CD14-positive monocyte (primary cell): Measurements from ENCODE around the gene CSGALNACT2. TPM values are rescaled to one million over a fixed set of nuclear protein-coding genes. Genes with fewer than 3 reads are reported as not detected.

Experiments used
- DNase-seq, 3 donors: peaks; one replicate each; pipeline ENCODE4 v3.0.0-alpha.2; 2011 to 2022
- H2AFZ ChIP-seq: 2 replicates; pipeline ENCODE4 v1.6.0; 2012; ENCODE audit warnings: mild to moderate bottlenecking, low read depth, low read length, inconsistent platforms; ENCODE audit not compliant: insufficient read depth, poor library complexity, severe bottlenecking
- H3K27ac ChIP-seq, 2 donors: 1 replicate in 1 of 2; 2 replicates in 1 of 2; pipeline ENCODE4 v1.5.1; 2012 to 2013; ENCODE audit warnings: low read length in 2 of 2, control low read depth in 1 of 2, inconsistent platforms in 1 of 2, low read depth in 1 of 2, mild to moderate bottlenecking in 1 of 2
- H3K27me3 ChIP-seq, 2 donors: one replicate each; pipeline versions ENCODE4 v1.6.0 to v1.6.1; 2011 to 2013; ENCODE audit warnings: low read length in 2 of 2; ENCODE audit not compliant: control insufficient read depth in 2 of 2, insufficient read depth in 2 of 2
- H3K36me3 ChIP-seq, 2 donors: replicated peaks in 1 of 2; 1 replicate in 1 of 2; 2 replicates in 1 of 2; pipeline versions ENCODE4 v1.5.1 to v1.6.1; 2012 to 2013; ENCODE audit warnings: low read length in 2 of 2, control low read depth in 1 of 2, inconsistent platforms in 1 of 2, mild to moderate bottlenecking in 1 of 2; ENCODE audit not compliant: insufficient read depth in 2 of 2, control insufficient read depth in 1 of 2
- H3K4me1 ChIP-seq, 2 donors: 1 replicate in 1 of 2; 2 replicates in 1 of 2; pipeline versions ENCODE4 v1.5.1 to v1.6.1; 2012 to 2013; ENCODE audit warnings: low read length in 2 of 2, control low read depth in 1 of 2, inconsistent platforms in 1 of 2, mild to moderate bottlenecking in 1 of 2, moderate library complexity in 1 of 2; ENCODE audit not compliant: insufficient read depth in 2 of 2, control insufficient read depth in 1 of 2
- H3K4me2 ChIP-seq: replicated peaks from 2 replicates; pipeline ENCODE3; 2012; ENCODE audit warnings: low read length, moderate library complexity, mild to moderate bottlenecking; ENCODE audit not compliant: poor library complexity, severe bottlenecking; ENCODE audit errors: extremely low read depth
- H3K4me3 ChIP-seq, 3 experiments: fragments of 200-600 bp in 1 of 3; sonication (generic) in 1 of 3; replicated peaks in 1 of 3; 1 replicate in 2 of 3; 2 replicates in 1 of 3; pipeline ENCODE4 v1.5.1; 2011 to 2013; ENCODE audit warnings: low read length in 3 of 3, mild to moderate bottlenecking in 3 of 3, control low read depth in 2 of 3, low read depth in 2 of 3, inconsistent platforms in 1 of 3, moderate library complexity in 1 of 3
- H3K79me2 ChIP-seq: 2 replicates; pipeline ENCODE4 v1.6.0; 2012; ENCODE audit warnings: mild to moderate bottlenecking, control low read depth, inconsistent platforms, low read length, moderate library complexity; ENCODE audit not compliant: insufficient read depth
- H3K9ac ChIP-seq: 2 replicates; pipeline ENCODE4 v1.6.0; 2017; ENCODE audit warnings: low read length, mild to moderate bottlenecking; ENCODE audit not compliant: insufficient read depth, poor library complexity, severe bottlenecking
- H3K9me3 ChIP-seq, 2 donors: replicated peaks in 1 of 2; 1 replicate in 1 of 2; 2 replicates in 1 of 2; pipeline versions ENCODE4 v1.5.1 to v1.6.1; 2012 to 2013; ENCODE audit warnings: low read length in 2 of 2, control low read depth in 1 of 2; ENCODE audit not compliant: control insufficient read depth in 1 of 2, insufficient read depth in 1 of 2
- H4K20me1 ChIP-seq: 2 replicates; pipeline ENCODE4 v1.6.0; 2012; ENCODE audit warnings: mild to moderate bottlenecking, low read length, control low read depth, moderate library complexity; ENCODE audit not compliant: insufficient read depth
- H3K27ac Mint-ChIP-seq, 7 donors: one replicate each; pipeline ENCODE4 v1.8.0; 2020; ENCODE audit warnings: mild to moderate bottlenecking in 7 of 7, mixed read lengths in 7 of 7, moderate library complexity in 6 of 7, inconsistent platforms in 2 of 7
- H3K27me3 Mint-ChIP-seq, 3 donors: one replicate each; pipeline ENCODE4 v1.8.0; 2021 to 2022; ENCODE audit warnings: low read depth in 3 of 3, mild to moderate bottlenecking in 3 of 3, mixed read lengths in 3 of 3, moderate library complexity in 3 of 3, inconsistent platforms in 1 of 3
- H3K36me3 Mint-ChIP-seq, 2 donors: one replicate each; pipeline ENCODE4 v1.8.0; 2020; ENCODE audit warnings: mixed read lengths in 2 of 2, inconsistent platforms in 1 of 2, mild to moderate bottlenecking in 1 of 2
- H3K4me1 Mint-ChIP-seq: one replicate; pipeline ENCODE4 v1.8.0; 2020; ENCODE audit warnings: mild to moderate bottlenecking, mixed read lengths
- H3K4me3 Mint-ChIP-seq, 2 donors: one replicate each; pipeline ENCODE4 v1.8.0; 2020; ENCODE audit warnings: mild to moderate bottlenecking in 2 of 2, mixed read lengths in 2 of 2, moderate library complexity in 1 of 2
- H3K9me3 Mint-ChIP-seq, 7 donors: one replicate each; pipeline ENCODE4 v1.8.0; 2020 to 2022; ENCODE audit warnings: mixed read lengths in 7 of 7, mild to moderate bottlenecking in 6 of 7, moderate library complexity in 6 of 7, inconsistent platforms in 2 of 7
- CTCF ChIP-seq: fragments of 200-600 bp; IDR thresholded peaks from one replicate; pipeline ENCODE4 v1.8.0; 2022; ENCODE audit warnings: antibody characterized with exemption, mild to moderate bottlenecking
- WGBS: methylation state at CpG from one replicate; pipeline ENCODE4 v1.1.5; 2013; ENCODE audit warnings: missing lambda C conversion rate; ENCODE audit not compliant: insufficient coverage; 5-methylcytosine and 5-hydroxymethylcytosine counted together
- intact Hi-C, 2 donors: fragments of 100-400 bp; cut with micrococcal nuclease; formaldehyde crosslinking; loops; one replicate each; pipeline versions ENCODE4 v1.15.0 to v1.15.1; 2023
- polyA plus RNA-seq, 3 donors: library from polyadenylated mRNA; depleted of rRNA in 1 of 3; unstranded in 2 of 3; stranded (reverse) in 1 of 3; fragments of 300-500 nt in 2 of 3; fragments of >200 nt in 1 of 3; fragmentation: Illumina TruSeq in 2 of 3; gene quantifications; 1 replicate in 2 of 3; 2 replicates in 1 of 3; pipeline ENCODE4 v1.2.3, GENCODE V29; 2012 to 2021

CSGALNACT2 gene
- polyA plus RNA-seq, 3 donors: 43.7 to 80.1 (median 48.2) TPM

DNA sequence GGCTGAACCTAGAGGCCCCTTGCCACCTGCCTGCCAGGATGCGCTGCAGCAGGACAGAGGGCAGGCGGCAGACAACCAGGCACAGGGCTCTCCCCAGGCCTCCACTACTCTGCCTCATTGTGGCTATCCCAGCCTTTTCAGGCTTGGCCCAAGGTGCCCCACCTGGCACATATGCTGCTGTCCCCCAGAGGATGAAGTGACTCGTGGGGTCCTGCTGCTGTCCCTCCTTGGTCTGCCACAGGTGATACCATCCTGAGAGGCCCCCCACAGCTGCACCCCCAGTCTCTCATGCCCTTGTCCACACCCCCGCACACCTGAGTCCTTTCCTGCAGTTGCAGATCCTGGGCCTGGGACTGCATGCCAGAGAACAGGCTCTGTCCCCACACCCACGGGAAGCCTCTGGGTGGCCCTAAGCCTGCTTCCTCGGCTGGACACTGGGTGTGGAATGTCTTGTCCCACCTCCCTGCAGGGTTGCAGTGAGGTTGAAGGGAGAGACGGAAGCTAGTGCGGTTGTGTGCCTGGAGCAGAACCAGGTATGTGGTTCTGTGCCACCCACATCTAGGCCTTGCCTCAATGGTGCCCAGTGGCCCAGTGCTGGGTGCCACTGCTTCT, 73.3 kb downstream of the CSGALNACT2 start:
- WGBS: 88% methylated on average over 7 of the region's 8 CpGs
- H3K27me3 Mint-ChIP-seq: peaks cover 0 to 4% (median 2%) of the 10 kb centered on the region in 3 donors
- no peaks in the 10 kb centered on the region for H3K36me3 Mint-ChIP-seq
- Histone ChIP-seq H3K4me3 (no peak overlapping the region), H3K27ac (no peak overlapping the region), H3K9me3 (no peaks in the 10 kb centered on the region), H3K4me2 (no peak overlapping the region), H4K20me1 (no peaks in the 10 kb centered on the region), H3K27me3 (no peaks in the 10 kb centered on the region), H3K36me3 (no peaks in the 10 kb centered on the region), H3K9ac (no peak overlapping the region), H2AFZ (no peak overlapping the region), H3K4me1 (no peaks in the 10 kb centered on the region), H3K79me2 (no peaks in the 10 kb centered on the region)
- TF ChIP-seq CTCF: no peak
- no peak overlapping the region for H3K4me3 Mint-ChIP-seq
- no peak overlapping the region for H3K27ac Mint-ChIP-seq
- no peak for DNase-seq
- H3K4me1 Mint-ChIP-seq: no peaks in the 10 kb centered on the region
- intact Hi-C loops: no loop called here
- peaks cover 0 to 3% (median 0%) of the 10 kb centered on the region in 7 donors for H3K9me3 Mint-ChIP-seq

DNA sequence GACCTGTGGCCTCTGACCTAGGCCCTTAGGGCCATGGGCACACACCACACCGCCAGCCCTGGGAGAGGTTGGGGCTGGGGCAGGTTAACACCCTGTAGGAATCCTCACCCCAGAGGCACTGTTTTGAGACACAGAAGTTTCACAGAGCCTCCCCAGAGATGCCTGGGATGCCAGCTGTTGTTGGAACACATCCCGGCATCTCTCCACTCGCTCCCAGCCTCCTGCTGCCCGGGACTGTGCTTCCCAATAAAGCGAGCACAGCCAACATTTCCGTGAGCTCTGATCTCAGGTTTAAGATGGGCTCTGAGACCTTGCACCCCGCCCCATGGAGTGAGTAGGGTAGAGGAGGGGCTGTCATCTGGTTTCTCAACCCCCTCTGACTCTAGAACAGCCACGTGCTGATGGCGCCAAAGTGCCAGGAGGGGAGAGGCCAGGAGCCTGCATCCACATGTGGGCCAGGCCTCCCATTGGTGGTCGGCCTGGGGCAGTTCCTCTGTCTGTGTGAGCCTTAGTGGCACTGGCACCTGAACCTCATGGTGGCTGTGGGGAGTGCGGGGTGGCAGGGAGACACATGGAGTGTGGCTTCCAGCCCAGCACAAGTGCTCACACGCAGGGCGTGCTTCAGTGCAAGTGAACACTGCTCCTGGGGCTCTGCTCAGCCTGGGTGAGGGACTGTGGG, 73.9 kb downstream of the CSGALNACT2 start:
- no peaks in the 10 kb centered on the region for H3K9me3 Mint-ChIP-seq
- no peak for TF ChIP-seq CTCF
- WGBS: 92% methylated on average over 7 of the region's 13 CpGs

More for the DNA sequence above, 73.9 kb downstream of the CSGALNACT2 start:
- Histone ChIP-seq H3K4me3 (no peak overlapping the region), H3K79me2 (no peaks in the 10 kb centered on the region), H3K4me1 (no peaks in the 10 kb centered on the region), H3K9ac (no peak overlapping the region), H3K27me3 (no peaks in the 10 kb centered on the region), H3K9me3 (no peaks in the 10 kb centered on the region), H3K4me2 (no peak overlapping the region), H3K27ac (no peak overlapping the region), H2AFZ (no peak overlapping the region), H4K20me1 (no peaks in the 10 kb centered on the region), H3K36me3 (no peaks in the 10 kb centered on the region)
- H3K27me3 Mint-ChIP-seq: peaks cover 0 to 2% (median 2%) of the 10 kb centered on the region in 3 donors
- no peak for DNase-seq
- H3K27ac Mint-ChIP-seq: no peak overlapping the region
- no peaks in the 10 kb centered on the region for H3K36me3 Mint-ChIP-seq
- H3K4me3 Mint-ChIP-seq: no peak overlapping the region
- no peaks in the 10 kb centered on the region for H3K4me1 Mint-ChIP-seq
- intact Hi-C loops: no loop called here
